GM18505 (cell line): Measurements from ENCODE around the gene ARHGEF10L.

ENCODE experiments used
- ATAC-seq: cut with Tn5 transposase; IDR thresholded peaks from one replicate; pipeline ENCODE4 v1.9.1; 2021; ENCODE audit not compliant: unreplicated experiment
- POLR2A ChIP-seq: IDR thresholded peaks from 4 replicates; pipeline ENCODE4 v1.6.1; 2011; ENCODE audit warnings: borderline replicate concordance; ENCODE audit not compliant: insufficient read depth, insufficient read length; ENCODE audit errors: extremely low read depth

ARHGEF10L gene

GRCh38 chr1:17575797-17576518 is 36.5 kb downstream of the ARHGEF10L start:
- no peak for TF ChIP-seq POLR2A
- ATAC-seq: no peak

DNA sequence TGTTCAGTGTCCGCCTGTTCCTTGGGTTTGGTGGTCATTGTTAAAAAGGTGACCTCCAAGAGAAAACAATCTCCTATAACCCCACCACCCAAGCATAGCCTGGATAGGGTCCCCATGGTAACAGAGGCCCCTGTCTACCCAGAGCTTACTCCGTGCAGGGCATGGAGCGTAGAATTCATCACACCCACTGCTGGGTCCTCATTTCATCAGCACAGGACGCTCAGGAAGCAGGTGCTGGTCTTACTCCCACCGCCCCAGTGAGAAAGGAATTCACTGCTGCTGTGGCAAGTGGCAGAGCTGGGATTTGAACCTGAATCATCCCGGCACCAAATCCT is 37.0 kb downstream of the ARHGEF10L start:
- no peak for TF ChIP-seq POLR2A
- ATAC-seq: no peak

DNA sequence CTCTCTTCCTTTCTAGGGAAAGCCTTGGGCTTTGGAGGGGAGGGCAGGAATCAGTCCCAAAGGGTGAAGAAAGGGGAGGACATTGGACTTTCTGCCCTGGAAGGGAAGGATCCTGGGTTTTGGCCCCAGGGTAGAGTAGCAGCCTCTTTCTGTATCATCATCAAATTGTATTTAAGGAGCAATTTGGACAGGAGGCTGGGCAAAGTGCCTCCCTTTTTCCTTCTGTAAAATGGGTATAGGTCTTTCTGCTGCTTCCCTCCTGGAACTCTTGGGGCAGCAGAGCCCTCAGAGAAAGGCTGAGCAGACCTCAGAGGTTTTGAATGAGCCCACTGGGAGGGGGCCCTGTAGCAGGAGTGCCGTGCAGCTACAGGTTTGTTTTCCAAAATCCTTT is 38.4 kb downstream of the ARHGEF10L start:
- TF ChIP-seq POLR2A: no peak
- ATAC-seq: no peak

DNA sequence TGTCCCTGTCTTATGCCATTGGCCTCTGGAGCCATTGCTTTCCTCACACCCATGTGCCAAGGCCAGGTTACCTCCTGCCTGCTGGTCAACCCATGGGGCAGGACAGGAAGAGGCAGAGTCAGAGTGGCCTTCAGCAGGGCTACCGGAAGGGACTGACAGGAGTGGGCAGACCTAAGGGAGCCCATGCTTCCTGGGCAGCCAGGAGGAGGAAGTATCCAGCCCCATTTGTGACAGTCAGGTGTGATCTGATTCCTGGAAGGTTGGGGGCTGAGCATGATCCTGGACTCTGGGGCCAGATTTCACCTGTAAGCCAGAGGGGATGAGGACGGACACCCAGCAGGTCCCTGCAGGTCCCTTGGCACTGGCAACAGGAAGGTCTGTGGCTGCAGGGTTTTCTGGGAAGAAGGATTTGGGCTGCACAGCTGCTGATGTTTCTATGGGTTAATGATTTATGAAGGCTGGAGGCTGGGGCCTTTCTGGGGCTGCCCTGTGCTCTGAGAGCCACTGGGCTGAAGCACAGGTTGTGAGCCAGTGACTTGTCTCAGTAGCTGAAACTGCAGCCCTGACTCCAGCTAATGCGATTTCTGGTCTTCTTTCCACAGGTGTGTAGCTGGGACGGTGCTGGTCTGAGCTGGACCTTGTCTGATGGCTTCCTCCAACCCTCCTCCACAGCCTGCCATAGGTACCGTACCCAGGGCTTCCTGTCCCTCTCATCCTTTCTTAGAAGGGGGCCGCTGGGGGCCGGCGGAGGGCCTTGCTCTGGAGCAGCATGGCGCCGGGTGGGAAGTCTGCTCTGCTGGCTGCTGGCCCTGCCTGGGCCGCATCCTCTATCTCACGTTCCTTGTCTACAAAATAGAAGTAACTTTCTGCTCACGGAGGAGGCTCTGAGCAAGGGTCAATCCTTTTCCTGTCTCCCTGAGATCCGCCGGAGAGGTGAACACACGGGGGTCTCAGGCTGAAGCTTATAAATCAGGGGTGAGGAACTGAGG is 40.7 kb downstream of the ARHGEF10L start:
- no peak for TF ChIP-seq POLR2A
- no peak for ATAC-seq

- no peak for ATAC-seq
- TF ChIP-seq POLR2A: no peak
These were observed 42.1 kb downstream of the ARHGEF10L start for GRCh38 chr1:17581389-17582123.

- no peak for ATAC-seq
- TF ChIP-seq POLR2A: no peak
These were observed 42.8 kb downstream of the ARHGEF10L start for GRCh38 chr1:17582124-17582774.

DNA sequence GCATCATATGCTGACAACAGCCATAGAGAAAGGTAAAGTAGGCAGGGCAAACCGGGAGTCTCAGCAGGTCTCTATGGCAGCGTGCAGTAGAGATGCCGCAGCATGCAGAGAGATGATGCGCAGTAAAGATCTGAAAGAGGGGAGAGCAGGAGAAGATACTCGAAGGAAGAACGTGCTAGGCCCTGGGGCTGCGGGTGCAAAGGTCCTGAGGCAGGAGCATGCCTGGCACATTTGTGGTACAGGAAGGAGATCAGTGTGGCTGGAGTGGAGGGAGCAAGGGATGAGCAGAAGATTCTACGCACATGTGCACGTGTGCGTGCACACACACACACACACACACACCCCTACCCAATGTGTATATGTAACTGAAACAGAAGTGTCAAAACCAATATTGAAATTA is 45.0 kb downstream of the ARHGEF10L start:
- no peak for TF ChIP-seq POLR2A
- ATAC-seq: no peak

DNA sequence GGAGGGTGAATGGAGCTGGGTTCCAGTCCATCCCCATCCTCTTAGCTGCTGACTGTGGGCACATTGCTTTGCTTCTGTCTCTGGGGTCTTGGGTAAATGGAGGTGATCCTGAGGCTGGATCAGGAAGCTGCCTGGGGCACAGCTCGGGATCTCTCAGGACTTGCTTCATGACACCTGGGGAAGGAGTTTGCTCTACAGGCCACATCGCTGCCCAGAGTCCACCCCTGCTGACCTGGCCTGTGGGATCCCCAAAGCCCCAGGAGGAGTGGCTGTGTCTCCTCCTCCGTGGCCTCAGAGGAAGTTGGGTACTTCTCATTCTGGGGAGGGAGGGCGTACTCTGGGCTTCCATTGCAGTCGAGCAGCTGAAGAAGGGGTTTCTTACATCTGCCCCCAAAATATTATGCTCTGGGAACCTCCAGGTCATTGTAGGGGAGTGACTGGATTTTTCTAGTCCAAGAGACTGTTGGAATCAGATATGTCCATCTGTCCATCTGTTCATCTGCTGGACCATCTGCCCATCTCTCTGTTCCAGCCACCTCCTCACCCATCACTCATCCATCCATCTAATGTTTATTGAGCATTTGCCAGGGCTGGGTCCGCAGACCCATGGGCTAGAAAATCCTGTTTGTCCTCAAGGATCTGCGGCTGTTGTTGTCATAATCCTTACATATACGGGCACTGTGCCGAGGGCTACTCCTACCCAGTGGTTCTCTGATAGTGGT is 45.9 kb downstream of the ARHGEF10L start:
- TF ChIP-seq POLR2A: no peak

DNA sequence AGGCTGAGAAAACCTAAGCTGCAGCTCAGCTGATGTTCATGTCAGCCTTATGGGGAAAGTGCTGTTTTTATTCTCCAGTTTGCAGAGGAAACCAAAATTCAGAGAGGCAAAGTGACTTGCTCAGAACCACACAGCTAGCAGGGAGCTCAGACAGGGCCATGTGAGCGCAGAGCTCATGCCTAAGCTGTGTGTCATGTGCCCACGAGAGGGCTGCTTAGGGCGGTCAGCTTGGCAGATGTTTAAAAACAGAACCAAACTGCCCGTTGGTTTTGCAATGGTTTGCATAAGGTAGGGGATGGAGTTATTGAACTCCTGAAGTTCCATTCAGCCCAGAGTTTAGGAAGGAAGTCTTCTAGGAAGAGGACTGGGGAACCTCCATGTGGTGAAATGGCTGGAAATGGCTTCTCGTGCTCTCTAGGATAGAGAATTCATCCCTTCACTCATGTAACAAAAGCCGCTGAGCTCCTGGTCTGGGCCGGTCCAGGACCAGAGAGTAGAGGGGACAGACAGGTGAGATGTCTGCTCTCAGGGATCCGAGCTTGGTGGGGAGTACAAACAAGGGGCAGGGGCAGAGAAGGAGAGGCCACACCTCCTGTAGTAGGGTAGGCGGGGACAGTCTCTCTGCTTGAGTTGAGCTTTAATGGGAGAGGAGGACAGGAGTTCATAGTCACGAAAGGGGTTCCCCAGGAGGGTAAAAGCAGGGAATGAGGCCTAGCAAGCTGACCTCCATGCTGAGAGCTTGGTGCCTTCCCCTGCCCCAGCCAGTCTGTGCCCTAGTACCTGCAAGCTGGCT is 46.9 kb downstream of the ARHGEF10L start:
- no peak for TF ChIP-seq POLR2A
- ATAC-seq: no peak

More for the DNA sequence above, 45.9 kb downstream of the ARHGEF10L start:
- no peak for ATAC-seq

GRCh38 chr1:17587693-17588047 is 48.2 kb downstream of the ARHGEF10L start:
- ATAC-seq: no peak
- no peak for TF ChIP-seq POLR2A

DNA sequence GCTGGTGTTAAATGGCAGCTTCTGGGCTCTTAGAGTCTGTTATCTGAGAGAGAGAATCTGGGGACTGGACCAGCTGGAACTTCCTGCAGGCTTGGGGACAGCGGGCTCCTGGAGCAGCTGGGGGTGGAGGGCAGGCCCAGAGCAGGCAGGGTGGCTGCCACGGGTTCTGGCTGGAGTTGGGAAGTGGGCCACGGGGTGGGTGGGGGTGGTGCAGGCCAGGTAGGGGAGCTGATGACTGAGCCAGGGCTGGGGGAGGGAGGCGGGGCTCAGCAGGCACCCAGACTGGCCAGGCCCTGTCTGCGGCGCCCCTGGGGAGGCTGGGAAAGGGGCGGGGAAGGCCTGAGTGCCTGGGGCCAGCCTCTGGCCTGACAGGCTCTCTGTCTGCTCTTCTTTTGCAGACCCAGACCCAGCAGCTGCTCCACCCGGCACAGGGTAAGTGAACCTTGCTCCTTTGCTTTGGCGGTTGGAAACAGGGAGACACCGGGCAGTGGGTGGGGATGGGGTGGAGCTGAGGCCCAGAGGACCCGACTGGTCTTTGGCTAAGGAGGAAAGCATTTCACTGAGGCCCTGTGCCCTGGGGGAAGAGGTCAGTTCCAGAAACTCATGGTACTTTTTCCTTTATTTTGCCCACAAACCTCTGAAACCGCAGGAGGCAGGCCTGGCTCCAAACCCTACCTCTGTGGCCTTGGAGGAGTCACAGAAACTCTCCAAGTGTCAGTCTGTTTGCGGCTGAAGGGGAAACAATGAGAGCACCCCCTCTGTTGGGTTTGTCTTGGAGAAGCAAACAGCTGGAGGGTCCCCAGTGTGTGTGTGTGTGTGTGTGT is 48.8 kb downstream of the ARHGEF10L start:
- ATAC-seq: no peak
- no peak for TF ChIP-seq POLR2A
